HG03060 (cell line): ENCODE measurements around the gene MCM5.
"Not testable (repeated sequence)": the region's sequence is repeated elsewhere in the genome, so short reads cannot be mapped to it uniquely, and the experiment has no call there.

Experiments used
- ATAC-seq: cut with Tn5 transposase; IDR thresholded peaks from one replicate; pipeline ENCODE4 v1.9.1; 2021; ENCODE audit warnings: low read depth, moderate number of reproducible peaks; ENCODE audit not compliant: unreplicated experiment

MCM5 gene

GRCh38 chr22:35449829-35450689 lies 50.1 kb downstream of the MCM5 start:
- no peak for ATAC-seq

- no peak for ATAC-seq
These were observed 51.1 kb downstream of the MCM5 start for GRCh38 chr22:35450824-35451569.

- no peak for ATAC-seq
These were observed 51.7 kb downstream of the MCM5 start for GRCh38 chr22:35451592-35451991.

DNA sequence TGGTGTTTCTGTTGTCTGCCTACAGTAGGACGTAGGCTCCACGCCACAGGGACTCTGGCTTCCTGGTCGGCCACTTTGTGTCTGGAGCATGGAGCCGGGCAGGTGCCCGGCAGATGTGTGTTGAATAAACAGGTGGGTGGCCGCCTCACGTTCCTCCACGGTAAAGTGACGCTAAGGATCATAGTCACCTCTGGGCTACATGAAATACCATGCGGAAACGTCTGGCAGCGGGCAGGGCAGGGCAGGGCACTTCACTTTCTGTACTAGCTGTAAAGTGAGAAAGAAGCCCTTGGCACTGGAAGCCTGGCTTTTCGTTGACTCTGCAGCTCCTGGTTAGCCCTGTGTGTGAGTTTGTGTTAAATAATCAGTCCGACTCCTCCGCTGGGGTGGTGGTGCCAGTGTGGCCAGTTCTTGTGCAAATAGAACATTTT lies 52.4 kb downstream of the MCM5 start:
- ATAC-seq = no peak

GRCh38 chr22:35452810-35453743 lies 53.1 kb downstream of the MCM5 start:
- no peak for ATAC-seq

DNA sequence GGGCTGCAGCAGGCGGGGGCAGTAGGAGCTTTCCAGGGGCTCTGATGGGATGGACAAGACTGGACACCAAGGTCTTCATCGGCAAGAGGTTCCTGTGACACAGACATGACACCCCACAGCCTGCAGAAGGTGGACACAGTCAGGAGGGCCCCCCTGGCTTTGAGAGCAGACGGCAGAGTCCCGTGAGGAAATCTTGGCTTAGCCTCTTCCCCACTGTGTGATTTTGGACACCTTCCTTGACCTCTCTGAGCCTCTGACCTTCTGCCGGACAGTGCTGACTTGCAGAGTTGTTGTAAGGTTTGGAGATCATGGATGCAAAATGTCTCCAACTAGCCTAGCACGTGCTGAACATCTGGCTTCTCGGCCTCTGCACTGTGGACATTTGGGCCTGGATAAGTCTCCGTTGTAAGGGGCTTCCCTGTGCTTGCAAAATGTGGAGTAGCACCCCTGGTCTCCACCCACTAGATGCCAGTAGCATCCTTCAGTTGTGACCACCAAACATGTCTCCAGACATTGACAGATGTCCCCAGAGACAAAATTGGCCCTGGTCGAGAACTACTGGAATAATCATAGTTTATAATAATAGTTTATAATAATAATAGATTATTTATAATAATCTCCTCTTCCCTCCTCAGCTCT lies 54.6 kb downstream of the MCM5 start:
- ATAC-seq = no peak

- no peak for ATAC-seq
These were observed 55.6 kb downstream of the MCM5 start for GRCh38 chr22:35455529-35455928.

DNA sequence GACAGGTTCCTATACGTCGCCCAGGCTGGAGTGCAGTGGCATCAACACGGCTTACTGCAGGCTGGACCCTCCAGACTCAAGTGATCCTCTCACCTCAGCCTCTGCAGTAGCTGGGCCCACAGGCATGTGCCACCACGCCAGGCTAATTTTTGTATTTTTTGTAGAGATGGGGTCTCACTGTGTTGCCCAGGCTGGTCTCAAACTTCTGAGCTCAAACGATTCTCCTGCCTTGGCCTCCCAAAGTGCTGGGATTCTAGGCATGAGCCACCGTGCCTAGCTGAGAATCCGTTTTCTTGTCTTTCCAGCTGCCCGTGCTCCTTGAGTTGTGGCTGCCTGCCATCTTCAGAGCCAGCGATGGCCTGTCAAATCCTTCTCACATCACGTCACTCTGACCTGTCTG lies 56.8 kb downstream of the MCM5 start:
- no peak for ATAC-seq

GRCh38 chr22:35457729-35458546 lies 58.0 kb downstream of the MCM5 start:
- ATAC-seq = no peak

DNA sequence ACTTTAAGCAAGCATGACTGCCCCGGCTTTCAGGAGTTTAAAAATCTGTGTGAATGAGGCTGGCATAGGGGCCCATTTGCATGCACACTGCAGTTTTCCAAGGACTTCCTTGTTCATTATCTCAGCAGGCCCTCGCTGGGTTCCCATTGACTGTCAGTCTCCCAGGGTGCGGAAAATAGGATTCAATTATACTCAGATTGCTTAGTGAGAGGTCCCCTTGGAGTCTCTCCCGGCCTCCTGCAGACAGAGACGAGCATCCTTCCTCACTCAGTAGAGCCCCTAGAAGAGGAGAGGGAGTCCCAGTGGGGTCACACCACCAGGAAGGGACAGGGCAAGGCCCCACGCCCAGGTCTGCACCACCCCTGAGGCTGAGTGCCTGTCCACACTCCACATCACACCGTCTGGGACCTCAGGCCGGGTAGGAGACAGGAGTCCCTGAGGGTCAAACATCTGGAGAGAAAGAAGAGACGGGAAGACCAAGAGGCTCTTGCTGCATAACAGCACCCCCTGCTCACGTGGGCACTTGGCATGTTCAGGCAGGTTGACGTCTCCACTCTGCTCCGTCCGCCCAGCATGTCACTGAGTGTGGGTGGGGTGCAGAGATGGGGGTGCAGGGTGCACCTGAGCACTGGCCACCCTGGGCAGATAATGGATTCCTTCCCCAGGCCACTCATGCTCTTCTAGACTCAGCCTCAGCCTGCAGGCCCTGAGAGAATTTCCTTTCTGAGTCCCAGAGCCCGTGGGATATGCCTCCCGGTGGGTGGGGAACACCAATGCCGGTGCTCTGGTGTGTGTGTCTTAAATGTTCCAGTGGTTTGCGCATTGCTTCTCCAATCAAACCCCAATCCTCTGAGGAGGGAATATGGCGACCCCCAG lies 58.8 kb downstream of the MCM5 start:
- no peak for ATAC-seq

DNA sequence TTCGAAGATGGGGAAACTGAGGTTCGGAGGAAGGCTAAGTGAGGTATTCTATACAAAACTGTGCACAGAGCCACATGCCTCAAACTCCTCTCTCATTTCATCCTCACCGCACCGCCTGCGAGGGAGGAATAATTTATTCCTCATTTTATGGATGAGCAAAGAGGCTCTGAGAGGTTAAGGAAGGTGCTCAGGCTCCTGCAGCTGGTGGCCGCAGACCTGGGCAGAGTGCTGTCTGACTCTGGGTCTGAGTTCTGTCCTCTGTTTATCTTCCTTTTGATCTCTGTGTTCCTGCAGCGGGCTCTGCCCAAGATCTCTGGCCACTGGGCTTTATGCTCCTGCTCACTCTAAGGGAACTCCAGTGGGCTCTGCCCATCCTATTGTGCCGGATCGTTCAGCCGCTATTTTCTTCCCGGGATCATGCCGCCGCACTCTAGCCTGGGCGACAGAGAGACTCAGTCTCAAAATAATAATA lies 59.5 kb downstream of the MCM5 start:
- ATAC-seq = no peak

DNA sequence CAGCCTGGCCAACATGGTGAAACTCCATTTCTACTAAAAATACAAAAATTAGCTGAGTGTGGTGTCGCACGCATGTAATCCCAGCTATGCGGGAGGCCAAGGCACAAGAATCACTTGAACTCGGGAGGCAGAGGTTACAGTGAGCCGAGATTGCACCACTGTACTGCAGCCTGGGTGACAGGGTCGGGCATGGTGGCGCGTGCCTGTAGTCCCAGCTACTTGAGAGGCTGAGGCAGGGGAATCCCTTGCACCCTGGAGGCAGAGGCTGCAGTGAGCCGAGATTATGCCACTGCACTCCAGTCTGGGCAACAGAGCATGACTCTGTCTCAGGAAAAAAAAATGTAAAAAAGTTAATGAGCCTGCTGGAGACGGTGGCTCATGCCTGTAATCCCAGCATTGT lies 60.0 kb downstream of the MCM5 start:
- not testable (repeated sequence) for ATAC-seq

GRCh38 chr22:35460688-35461087 lies 60.7 kb downstream of the MCM5 start:
- ATAC-seq = no peak

DNA sequence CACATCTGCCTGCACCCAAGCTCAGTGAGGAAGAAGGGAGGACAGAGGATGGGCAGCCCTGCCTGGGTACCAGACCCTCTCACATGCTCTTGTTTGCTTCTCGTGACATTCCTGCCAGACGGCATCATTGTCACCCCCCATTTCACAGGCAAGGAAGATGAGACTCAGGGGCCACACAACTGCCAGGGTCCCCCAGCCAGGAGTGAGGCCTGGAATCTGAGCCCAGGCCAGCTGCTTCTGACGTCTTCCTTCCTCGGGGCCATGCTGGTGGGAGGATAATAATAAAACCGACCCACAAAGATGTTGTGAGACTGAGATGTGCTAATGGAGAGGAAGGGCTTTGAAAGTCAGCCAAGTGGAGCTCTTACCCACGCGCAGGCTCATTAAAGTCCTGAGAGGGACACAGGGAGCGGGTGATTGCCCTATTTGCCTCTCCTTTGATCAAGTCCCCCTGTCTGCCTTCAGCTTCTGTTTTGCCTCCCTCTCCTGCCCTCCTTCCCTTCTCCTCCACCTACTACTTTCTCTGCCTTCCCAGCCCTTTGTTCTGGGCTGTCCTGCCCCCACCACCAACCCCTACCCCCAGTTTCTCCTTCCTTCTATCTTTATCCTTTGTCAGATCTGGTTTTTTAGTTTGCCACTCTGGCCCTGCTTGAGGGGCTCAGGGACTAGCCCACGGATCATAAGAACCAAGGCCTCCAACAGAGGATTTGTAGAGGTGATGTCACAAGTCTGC lies 62.7 kb downstream of the MCM5 start:
- ATAC-seq = no peak

- ATAC-seq = no peak
These were observed 63.4 kb downstream of the MCM5 start for GRCh38 chr22:35463231-35463933.

- no peak for ATAC-seq
These were observed 64.5 kb downstream of the MCM5 start for GRCh38 chr22:35464399-35464798.

DNA sequence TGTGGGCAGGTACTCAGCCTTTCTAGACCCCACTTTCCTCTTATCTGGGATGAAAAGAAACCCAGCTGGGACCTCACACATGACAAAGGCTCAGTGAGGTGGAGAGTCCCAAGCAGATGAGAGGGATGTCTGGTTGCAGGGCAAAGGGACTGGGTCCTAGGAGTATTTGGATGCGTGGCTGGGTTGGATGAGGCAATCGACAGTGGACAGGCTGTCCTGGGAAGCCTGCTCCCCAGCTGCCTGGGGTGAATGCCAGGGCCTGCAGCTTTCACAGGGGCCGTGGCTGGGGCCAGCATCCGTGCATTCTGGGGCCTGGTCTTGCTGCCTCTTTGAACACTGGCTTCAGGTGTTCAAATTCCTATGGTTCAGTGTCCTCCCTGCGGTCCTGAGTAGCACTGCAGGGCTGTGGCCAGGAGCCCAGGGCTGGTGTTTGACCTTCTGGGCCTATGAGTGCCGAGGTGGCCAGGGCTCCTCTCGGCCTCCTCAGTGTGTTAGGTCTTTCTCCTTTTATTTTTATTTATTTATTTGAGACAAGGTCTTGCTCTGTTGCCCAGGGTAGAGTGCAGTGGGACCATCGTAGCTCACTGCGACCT lies 65.3 kb downstream of the MCM5 start:
- no peak for ATAC-seq
